HTERT RPE-1 (cell line): ENCODE data around the gene CYP4F3.
"Not testable (repeated sequence)": the region's sequence is repeated elsewhere in the genome, so short reads cannot be mapped to it uniquely, and the experiment has no call there.

Experiments
- in situ Hi-C: fragments of 300-500 bp; cut with MboI; formaldehyde crosslinking; loops from 4 replicates; pipeline ENCODE4 v1.14.3; 2020; ENCODE audit warnings: low sequenced_read_pairs

Gene CYP4F3

DNA sequence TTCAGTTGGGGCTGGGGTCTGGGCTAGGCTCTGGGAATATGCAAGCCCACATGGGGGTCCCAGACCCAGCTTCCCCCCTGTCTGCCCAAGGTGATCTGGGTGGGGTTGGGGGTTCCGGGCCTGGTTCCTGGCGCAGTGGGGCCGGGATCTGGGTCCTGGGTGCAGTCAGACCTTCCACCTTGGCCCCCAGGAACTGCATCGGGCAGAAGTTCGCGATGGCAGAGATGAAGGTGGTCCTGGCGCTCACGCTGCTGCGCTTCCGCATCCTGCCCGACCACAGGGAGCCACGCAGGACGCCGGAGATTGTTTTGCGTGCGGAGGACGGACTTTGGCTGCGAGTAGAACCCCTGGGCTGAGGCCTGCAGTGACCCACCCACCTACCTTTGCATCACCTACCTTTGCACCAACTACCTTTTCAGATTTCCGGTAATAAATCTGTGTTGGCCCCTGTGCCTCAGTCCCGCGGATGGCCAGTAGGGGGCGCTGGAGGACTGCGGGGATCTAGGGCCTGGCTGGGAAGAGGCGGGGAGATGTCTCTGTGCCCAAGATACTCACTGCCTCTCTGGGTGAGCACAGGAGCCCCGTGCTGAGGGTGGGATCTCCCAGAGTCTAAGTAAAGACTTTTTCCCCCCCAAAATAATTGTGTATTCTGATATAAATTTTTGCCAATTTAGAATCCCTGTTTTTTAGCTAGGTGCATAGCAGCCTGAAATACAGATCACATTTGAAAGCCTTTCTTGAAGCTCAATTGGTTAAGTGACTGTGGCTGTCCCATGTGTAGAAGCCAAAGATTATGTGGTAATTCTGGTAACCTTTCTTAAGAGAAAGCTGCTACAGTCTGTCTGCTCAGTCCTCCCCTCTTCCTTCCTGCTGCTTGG lies 11.5 kb upstream of the CYP4F3 start:
- in situ Hi-C loops: no loop called here

DNA sequence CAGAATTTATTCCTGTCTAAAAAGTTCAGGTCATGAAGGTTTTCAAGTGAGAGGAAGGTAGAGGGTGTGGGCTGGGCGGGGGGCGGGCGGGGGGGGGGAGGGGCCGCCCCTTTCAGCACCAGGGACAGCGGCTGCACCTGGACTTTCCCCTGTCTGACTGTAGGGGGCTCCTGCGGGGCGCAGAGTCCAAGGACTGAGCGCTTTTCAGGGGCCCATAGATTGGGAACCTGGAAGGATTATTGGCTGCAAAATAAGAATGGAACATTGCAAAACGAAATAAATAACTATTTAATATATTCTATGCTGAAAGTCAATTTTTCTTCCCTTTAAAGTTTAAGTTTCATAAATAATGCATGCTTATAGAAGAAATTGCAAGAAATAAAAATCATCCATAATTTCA lies 8.9 kb upstream of the CYP4F3 start:
- in situ Hi-C loops: no loop called here

DNA sequence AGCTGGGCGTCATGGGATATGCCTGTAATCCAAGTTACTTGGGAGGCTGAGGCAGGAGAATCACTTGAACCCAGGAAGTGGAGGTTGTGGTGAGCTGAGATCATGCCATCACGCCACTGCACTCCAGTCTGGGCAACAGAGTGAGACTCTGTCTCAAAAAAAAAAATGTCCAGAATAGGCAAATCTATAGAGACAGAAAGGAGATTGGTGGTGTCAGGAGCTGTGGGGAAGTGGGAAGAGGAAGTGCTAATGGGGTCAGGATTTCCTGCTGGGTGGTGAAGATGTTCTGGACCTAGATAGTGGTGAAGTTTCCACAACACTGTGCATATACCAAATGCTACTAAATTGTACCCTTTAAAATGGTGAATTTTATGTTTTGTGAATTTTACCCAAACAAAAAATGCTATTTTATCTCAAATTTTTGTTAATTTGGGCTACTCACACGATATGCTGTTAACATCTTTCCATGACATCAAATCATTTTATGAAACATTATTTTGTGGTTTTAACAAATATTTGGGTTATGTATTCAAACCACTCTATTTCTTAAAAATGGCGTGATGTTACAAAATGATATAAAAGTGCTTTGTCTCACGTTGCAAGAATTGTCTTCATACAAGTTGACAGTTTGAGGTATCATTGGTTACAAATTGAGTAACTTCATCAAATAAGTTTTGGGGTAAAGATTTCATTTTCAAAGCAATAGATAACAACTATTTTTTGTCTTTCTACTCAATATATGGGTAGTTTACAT lies 7.4 kb upstream of the CYP4F3 start:
- in situ Hi-C loops: no loop called here

DNA sequence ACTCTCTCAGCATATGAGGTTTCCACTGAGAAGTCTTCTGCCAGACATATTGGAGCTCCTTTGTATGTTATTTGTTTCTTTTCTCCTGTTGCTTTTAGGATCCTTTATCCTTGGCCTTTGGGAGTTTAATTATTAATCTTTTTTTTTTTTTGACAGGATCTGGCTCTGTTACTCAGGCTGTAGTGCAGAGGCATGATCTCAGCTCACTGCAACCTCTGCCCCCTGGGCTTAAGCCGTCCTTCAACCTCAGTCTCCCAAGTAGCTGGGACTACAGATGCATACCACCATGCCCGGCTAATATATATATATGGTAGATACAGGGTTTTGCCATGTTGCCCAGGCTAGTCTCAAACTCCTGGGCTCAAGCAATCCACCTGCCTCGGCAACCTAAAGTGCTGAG lies 6.6 kb upstream of the CYP4F3 start:
- in situ Hi-C loops: no loop called here

DNA sequence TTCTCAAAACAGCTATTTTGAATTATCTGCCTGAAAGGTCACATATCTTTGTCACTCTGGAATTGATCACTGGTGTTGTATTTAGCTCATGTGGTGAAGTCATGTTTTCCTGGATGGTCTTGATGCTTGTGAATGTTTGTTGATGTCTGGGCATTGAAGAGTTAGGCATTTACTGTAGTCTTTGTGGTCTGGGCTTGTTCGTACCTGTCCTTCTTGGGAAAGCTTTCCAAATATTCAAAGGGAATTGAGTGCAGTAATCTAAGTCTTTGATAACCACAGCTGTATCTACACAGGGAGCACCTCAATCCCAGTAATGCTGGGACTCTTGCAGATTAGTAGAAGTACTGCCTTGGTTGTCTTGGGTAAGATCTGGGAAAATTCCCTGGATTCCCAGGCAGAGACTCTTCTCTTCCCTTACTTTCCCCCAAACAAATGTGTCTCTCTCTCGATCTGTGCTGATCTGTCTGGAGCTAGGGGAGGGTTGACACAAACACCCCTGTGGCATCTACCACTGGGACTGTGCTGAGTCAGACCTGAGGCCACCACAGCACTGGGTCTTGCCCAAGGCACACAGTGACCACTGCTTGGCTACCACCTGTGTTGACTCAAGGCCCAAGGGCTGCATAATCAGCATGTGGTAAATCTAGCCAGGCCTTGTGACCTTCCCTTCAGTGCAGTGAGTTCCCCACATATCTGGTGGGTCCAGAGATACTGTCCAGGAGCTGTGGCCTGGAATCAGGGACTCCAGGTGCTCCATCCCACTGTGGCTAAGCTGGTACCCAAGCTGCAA lies 5.5 kb upstream of the CYP4F3 start:
- in situ Hi-C loops: no loop called here

DNA sequence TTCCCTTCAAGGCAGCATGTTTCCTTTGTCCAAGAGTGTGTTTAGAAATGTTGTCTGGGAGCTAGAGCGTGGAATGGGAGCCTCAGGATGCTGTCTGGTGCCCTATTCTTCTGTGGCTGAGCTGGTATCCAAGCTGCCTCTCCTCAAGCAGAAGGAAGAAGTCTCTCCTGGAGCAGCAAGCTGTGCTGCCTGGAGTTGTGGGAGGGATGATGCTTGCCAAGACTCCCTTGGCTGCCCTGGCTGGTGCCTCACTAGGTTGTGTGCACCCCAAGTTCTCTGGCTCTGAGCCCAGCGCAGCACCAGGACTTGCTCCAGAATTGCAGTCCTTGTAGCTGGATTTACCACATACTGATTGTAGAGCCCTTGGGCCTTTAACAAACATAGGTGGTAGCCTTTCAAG lies 4.7 kb upstream of the CYP4F3 start:
- in situ Hi-C loops: no loop called here

DNA sequence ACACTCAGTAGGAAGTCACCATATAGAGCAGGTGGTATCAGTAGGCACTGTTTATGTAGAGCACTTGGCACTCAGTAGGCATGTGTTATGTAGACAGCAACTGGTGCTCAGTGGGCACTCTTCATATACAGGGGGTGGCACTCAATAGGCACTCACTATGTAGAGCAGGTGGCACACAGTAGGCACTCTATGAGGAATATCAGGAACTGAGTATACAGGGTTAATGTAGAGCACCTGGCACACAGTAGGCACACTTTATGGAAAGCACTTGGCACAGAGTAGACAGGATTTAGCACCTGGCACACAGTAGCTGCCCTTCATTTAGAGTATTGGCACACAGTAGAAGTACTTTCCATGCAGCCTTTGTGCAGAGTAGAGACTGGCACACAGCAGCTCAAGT lies 1.1 kb upstream of the CYP4F3 start:
- in situ Hi-C loops: no loop called here

DNA sequence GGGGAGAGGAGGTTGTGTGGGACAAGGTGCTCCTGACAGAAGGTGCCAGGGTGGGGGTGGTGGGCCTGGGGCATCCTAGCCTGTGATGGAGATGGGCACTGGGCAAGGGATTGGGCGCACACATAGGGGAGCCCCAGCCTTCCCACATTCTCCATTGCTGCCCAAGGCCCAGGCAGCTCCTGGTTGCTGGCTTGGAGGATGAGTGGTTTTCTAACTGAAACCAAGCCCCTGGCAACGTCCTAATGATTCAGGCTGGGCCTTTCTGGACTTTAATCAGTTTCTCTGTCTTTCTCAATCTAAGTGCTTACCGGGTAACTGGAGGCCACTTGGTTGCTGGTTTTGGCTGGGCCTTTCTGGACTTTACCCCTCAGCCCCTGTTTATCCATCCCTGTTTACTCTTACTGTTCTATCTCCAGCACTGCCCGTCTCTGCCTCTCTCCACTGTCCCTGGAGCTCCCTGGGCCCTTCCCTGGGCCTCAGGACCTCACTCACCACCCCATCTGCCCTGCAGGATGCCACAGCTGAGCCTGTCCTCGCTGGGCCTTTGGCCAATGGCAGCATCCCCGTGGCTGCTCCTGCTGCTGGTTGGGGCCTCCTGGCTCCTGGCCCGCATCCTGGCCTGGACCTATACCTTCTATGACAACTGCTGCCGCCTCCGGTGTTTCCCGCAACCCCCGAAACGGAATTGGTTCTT lies 354 bp downstream of the CYP4F3 start:
- in situ Hi-C loops: no loop called here

DNA sequence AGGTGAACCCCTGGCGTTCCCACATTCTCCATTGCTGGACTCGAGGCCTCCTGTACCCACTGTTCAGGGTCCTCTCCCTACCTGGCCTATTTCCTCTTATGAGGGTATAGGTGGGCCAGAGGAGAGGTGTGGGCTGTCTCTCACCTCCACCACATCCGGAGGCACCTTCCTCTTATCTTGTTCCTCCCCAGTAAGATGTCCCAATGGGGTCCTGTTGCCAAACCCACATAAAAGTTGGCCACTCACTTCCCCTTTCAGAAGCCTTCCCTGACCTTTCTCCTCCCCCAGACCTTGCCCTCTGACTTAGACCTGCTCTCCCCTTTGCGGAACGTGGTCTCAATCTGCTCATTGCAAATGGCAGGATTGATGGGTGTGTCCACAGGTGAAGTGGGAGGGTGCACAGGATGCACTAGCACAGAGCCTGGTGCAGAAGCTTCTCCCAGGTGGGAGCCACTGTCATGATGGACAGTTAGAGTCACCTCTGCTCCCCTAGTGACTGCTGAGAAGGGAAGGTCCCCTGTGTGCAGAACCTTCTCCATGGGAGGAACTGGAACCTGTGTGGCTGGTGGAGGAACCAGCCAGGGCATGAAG lies 1.3 kb downstream of the CYP4F3 start:
- in situ Hi-C loops: no loop called here

DNA sequence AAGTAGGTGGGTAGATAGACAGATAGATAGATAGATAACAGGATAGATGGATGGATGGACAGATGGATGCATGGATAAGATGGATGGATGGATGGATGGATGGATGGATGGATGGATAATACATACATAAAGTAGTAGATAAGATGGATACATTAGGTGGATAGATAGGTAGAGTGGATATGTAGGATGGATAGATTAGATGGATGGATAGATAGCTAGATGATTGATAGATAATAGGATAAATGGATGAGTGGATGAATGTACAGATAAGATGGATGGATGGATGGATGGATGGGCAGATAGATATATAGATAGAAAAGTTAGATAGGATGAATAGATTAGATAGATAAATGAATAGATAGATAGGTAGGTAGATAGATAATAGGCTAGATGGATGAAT lies 2.1 kb downstream of the CYP4F3 start:
- in situ Hi-C loops: no loop called here

DNA sequence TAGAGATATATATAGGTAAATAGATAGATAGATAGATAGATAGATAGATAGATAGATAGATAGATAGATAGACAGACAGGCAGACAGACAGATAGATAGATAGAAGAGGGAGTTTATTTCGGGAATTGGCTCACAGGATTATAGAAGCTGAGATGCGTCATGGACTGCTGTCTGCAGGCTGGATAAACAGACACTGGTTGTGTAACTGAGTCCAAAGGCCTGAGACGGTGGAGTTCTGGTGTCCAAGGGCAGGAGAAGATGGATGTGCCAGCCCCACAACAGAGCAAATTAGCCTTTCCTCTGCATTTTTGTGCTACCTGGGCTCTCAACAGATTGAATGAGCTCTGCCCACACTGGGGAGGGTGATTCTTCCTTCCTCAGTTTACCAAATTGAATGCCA lies 2.7 kb downstream of the CYP4F3 start:
- in situ Hi-C loops: no loop called here

DNA sequence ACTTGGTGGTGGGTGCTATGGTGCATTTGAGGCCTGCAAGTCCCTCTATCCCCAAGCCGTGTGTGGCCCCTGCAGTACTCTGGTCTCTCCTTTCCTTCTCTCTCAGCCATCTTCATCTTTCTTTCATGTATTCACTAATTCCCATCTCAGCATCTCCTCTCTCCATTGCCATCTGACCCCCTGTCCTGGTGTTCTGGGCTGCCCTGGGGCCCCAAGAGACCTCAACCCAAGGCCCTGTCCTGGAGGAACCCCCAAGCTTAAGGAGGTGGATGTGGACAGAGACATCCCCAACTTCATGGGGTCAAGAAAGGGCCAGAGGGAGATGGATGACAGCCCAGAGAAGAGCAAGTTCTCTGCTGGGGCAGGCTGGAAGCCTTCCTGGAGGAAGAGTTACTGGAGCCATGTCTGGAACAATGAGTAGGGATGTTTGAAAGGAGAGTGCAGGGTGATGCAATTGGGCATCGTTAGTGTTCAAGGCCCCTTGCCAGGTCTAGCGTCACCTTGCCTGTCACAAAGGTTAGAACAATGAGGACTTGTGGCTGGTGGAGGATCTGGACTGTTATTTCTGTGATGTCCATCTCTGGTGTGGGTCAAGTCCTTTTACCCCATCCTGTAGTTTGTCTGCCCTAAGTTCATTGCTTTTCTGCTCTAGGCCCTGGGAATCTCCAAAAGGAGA lies 3.5 kb downstream of the CYP4F3 start:
- in situ Hi-C loops: no loop called here

DNA sequence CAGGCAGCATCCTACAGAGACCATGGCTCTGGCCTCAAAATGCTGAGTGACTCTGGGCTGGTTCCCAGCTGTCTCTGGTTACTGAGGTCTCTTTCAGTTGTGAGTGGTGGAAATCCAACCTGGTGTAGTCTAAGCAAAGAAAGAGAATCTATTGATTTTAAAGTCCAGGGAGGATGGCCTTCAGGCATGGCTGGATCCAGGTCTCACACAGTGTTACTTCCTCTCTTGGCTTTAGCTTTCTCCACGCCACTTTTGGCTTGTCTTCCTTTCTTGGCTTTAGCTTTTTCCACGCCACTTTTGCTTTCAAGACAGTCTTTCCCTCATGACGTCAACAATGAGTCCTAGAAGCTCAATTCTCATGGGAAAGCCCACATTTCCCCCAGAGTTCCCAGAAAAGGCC lies 4.1 kb downstream of the CYP4F3 start:
- in situ Hi-C loops: no loop called here

DNA sequence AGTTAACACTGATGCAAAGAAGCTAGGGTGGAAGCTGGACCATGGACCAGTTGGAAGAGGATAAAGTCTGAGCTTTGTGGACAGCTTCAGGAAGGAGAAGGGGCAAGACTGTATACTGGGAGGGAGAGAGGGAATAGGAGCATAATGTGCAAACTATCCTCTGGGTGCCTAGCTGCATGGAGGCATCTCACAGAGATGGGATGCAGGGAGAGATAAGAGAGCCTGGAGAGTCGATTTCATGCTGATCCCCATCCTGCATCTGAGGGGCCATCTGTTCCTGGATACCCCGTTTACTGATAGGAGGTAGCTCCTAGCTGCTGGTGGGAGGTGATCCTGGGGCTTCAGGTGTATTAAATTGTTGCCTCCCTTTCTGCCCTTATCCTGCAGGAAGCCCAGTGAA lies 8.8 kb downstream of the CYP4F3 start:
- in situ Hi-C loops: no loop called here

DNA sequence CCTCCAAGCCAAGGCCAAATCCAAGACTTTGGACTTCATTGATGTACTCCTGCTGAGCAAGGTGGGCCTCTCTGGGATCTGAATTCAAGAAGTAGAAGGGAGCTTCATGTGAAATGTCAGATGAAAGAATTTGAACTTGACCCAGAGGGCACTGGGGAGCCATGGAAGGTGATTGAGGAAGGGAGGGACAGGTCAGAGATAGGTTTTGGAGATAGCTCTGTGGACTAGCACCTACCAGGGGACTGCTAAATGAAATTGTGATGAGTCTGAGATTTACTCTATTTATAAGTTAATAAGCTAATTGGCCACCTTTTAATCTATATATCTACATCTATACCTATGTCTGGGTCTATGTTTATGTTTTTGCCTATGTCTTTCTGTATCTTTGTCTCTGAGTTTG lies 9.4 kb downstream of the CYP4F3 start:
- in situ Hi-C loops: not testable (repeated sequence)

DNA sequence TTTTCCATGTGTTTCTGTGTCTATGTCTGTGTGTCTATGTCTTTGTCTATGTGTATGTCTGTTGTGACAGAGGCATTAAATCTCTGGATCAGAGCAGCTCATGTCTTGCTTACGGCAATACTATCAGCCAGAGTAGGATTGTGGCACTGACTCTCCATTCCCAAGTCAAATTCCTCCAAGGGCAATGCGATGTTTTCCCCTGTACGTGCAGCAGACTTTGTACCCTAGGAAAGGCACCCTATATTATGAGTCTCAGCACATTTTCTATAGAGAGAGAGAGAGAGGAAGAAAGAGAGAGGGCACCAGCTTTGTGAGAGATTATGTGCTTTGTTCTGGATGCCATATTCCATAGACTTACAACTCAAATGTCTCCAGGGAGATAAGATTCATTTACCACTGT lies 11.1 kb downstream of the CYP4F3 start:
- in situ Hi-C loops: no loop called here

DNA sequence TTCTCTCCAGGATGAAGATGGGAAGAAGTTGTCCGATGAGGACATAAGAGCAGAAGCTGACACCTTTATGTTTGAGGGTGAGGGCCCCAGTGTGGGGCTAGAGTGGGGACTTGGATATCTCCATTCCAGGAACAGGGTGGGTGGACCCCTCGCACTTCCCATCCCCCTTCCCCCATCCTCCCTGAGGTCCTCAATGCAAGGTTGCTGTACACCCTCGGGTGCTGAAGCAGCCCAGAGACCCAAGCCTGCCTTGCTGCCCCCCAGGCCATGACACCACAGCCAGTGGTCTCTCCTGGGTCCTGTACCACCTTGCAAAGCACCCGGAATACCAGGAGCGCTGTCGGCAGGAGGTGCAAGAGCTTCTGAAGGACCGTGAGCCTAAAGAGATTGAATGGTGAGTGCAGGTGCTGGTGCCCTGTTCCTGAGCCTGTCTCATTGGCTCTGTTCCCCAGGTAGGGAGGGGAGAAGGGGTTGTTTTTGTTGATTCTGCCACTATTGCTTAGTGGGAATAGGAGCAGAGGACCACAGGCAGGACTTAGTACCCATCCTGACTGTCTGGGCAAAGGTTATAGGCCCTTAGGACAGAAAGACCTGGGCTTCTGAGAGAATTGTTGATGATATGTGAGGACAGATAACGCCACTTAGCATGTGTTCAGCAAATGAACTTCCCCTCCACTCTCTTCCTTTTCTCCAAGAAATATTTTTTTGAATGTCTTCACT lies 12.0 kb downstream of the CYP4F3 start:
- in situ Hi-C loops: no loop called here

DNA sequence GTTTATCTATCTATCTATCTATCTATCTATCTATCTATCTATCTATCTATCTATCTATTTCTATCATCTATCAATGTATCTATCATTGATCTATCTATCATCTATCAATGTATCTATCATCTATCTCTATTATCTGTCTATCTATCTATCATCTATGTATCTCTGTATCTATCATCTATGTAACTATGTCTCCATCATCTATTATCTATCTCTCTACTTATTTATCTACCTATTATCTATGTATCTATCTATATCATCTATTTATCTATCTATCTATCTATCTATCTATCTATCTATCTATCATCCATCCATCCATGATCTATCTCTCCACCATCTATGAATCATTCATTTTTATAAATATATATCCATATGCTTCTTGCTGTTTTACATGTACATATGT lies 15.8 kb downstream of the CYP4F3 start:
- in situ Hi-C loops: no loop called here

DNA sequence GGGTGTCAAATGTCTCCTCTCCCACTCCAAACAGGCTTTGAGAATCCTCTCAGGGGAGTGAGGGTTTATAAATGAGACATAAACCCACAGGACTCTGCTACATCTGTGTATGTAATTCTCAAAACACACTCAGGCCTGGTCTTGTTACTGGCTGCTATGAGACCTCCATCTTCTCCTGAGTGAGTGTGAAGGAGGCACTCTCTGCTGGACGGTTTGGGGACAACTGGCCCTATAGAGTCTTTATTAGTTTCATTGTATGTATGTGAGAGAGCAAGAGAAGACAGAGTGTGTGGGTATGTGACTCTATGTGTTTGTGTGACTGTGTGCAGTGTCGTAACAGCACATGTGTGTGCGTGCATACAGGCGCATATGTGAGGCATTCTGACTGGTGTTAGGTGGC lies 22.6 kb downstream of the CYP4F3 start:
- in situ Hi-C loops: no loop called here
